Endothelial cell (in vitro differentiated cells): Measurements from ENCODE around the gene MRPL42. TPM values are rescaled to one million over a fixed set of nuclear protein-coding genes. Genes with fewer than 3 reads are reported as not detected.

Source experiments
- DNase-seq: peaks from one replicate; pipeline ENCODE4 v3.0.0; 2021; ENCODE audit warnings: low spot score
- H3K27ac Mint-ChIP-seq: one replicate; pipeline ENCODE4 v1.8.0; 2021; ENCODE audit warnings: mixed read lengths, inconsistent platforms; ENCODE audit not compliant: unreplicated experiment
- H3K27me3 Mint-ChIP-seq: one replicate; pipeline ENCODE4 v1.8.0; 2021; ENCODE audit warnings: mild to moderate bottlenecking, moderate library complexity, mixed read lengths, inconsistent platforms; ENCODE audit not compliant: unreplicated experiment
- H3K36me3 Mint-ChIP-seq: one replicate; pipeline ENCODE4 v1.8.0; 2021; ENCODE audit warnings: mild to moderate bottlenecking, low read depth, mixed read lengths, inconsistent platforms; ENCODE audit not compliant: unreplicated experiment
- H3K4me1 Mint-ChIP-seq: one replicate; pipeline ENCODE4 v1.8.0; 2021; ENCODE audit warnings: mild to moderate bottlenecking, mixed read lengths, inconsistent platforms; ENCODE audit not compliant: unreplicated experiment
- H3K4me3 Mint-ChIP-seq: one replicate; pipeline ENCODE4 v1.8.0; 2021; ENCODE audit warnings: mild to moderate bottlenecking, mixed read lengths, inconsistent platforms; ENCODE audit not compliant: unreplicated experiment
- H3K9me3 Mint-ChIP-seq: one replicate; pipeline ENCODE4 v1.8.0; 2021; ENCODE audit warnings: mixed read lengths, inconsistent platforms; ENCODE audit not compliant: unreplicated experiment
- CTCF ChIP-seq: fragments of 200-600 bp; sonication (generic); IDR thresholded peaks from one replicate; pipeline ENCODE4 v1.5.0; 2021; ENCODE audit warnings: antibody characterized with exemption; ENCODE audit not compliant: unreplicated experiment
- total RNA-seq: library from RNA; stranded (reverse); fragmentation: NEBNext Ultra II Directional; extraction: Animal tissue kit (Norgen Biotek cat#: 25700); gene quantifications from one replicate; pipeline ENCODE4 v1.2.1, GENCODE V29; 2021; ENCODE audit not compliant: unreplicated experiment

Gene MRPL42
- total RNA-seq, 1 donor from 2014 or later, result 34.6 TPM

GRCh38 chr12:93530358-93530757 is 63.0 kb downstream of the MRPL42 start:
- Mint-ChIP-seq H3K4me3 (no peak overlapping the region), H3K9me3 (no peaks in the 10 kb centered on the region), H3K36me3 (no peaks in the 10 kb centered on the region), H3K4me1 (peaks cover 15% of the 10 kb centered on the region), H3K27me3 (peaks cover 4% of the 10 kb centered on the region), H3K27ac (peak overlapping the region; percentile 91)
- no peak for DNase-seq
- TF ChIP-seq CTCF, result no peak

GRCh38 chr12:93533310-93533709 is 66.0 kb downstream of the MRPL42 start:
- H3K4me3 Mint-ChIP-seq, result no peak overlapping the region

GRCh38 chr12:93536111-93536765 is 68.9 kb downstream of the MRPL42 start:
- DNase-seq, result no peak
- Mint-ChIP-seq H3K27ac (no peak overlapping the region), H3K4me1 (peaks cover 16% of the 10 kb centered on the region), H3K36me3 (no peaks in the 10 kb centered on the region), H3K27me3 (peaks cover 4% of the 10 kb centered on the region), H3K4me3 (no peak overlapping the region), H3K9me3 (no peaks in the 10 kb centered on the region)
- TF ChIP-seq CTCF, result no peak

More at GRCh38 chr12:93533310-93533709, 66.0 kb downstream of the MRPL42 start:
- no peaks in the 10 kb centered on the region for H3K9me3 Mint-ChIP-seq
- H3K27ac Mint-ChIP-seq, result no peak overlapping the region
- peaks cover 4% of the 10 kb centered on the region for H3K27me3 Mint-ChIP-seq
- no peak for DNase-seq
- no peak for TF ChIP-seq CTCF
- H3K4me1 Mint-ChIP-seq, result peaks cover 12% of the 10 kb centered on the region
- no peaks in the 10 kb centered on the region for H3K36me3 Mint-ChIP-seq

- Mint-ChIP-seq H3K36me3 (no peaks in the 10 kb centered on the region), H3K4me3 (no peak overlapping the region), H3K9me3 (no peaks in the 10 kb centered on the region), H3K27ac (no peak overlapping the region), H3K27me3 (peaks cover 4% of the 10 kb centered on the region), H3K4me1 (peaks cover 20% of the 10 kb centered on the region)
- no peak for TF ChIP-seq CTCF
- DNase-seq, result no peak
These were observed 69.6 kb downstream of the MRPL42 start for GRCh38 chr12:93536766-93537488.

- DNase-seq, result no peak
- peaks cover 4% of the 10 kb centered on the region for H3K27me3 Mint-ChIP-seq
- no peak overlapping the region for H3K27ac Mint-ChIP-seq
- H3K4me1 Mint-ChIP-seq, result peaks cover 22% of the 10 kb centered on the region
- H3K9me3 Mint-ChIP-seq, result no peaks in the 10 kb centered on the region
- no peak for TF ChIP-seq CTCF
- H3K36me3 Mint-ChIP-seq, result no peaks in the 10 kb centered on the region
- H3K4me3 Mint-ChIP-seq, result no peak overlapping the region
These were observed 70.5 kb downstream of the MRPL42 start for GRCh38 chr12:93537769-93538168.
